Muscle layer of colon (tissue), 2 donors: ENCODE measurements around the gene DPYD.

Experiments
- H3K27ac ChIP-seq: one replicate; pipeline ENCODE4 v1.7.0; 2013; ENCODE audit warnings: low read depth, mild to moderate bottlenecking, low read length, moderate library complexity
- H3K27me3 ChIP-seq, 2 donors: one replicate each; pipeline ENCODE4 v1.7.0; 2013; ENCODE audit warnings: low read length in 2 of 2, mild to moderate bottlenecking in 2 of 2; ENCODE audit not compliant: insufficient read depth in 2 of 2, control insufficient read depth in 1 of 2
- H3K36me3 ChIP-seq: one replicate; pipeline ENCODE4 v1.7.0; 2013; ENCODE audit warnings: mild to moderate bottlenecking, low read length; ENCODE audit not compliant: insufficient read depth
- H3K4me1 ChIP-seq: one replicate; pipeline ENCODE4 v1.7.0; 2013; ENCODE audit warnings: mild to moderate bottlenecking, low read length; ENCODE audit not compliant: insufficient read depth
- H3K4me3 ChIP-seq, 2 donors: one replicate each; pipeline ENCODE4 v1.7.0; 2013; ENCODE audit warnings: low read length in 2 of 2, low read depth in 1 of 2, mild to moderate bottlenecking in 1 of 2, moderate library complexity in 1 of 2
- H3K9ac ChIP-seq: one replicate; pipeline ENCODE4 v1.7.0; 2013; ENCODE audit warnings: low read length
- H3K9me3 ChIP-seq: one replicate; pipeline ENCODE4 v1.7.0; 2013; ENCODE audit warnings: mild to moderate bottlenecking, low read length
- donor health status: abdominal sarcoma.
- donor health status: Adenocarcinoma of cecum.

DPYD gene

DNA sequence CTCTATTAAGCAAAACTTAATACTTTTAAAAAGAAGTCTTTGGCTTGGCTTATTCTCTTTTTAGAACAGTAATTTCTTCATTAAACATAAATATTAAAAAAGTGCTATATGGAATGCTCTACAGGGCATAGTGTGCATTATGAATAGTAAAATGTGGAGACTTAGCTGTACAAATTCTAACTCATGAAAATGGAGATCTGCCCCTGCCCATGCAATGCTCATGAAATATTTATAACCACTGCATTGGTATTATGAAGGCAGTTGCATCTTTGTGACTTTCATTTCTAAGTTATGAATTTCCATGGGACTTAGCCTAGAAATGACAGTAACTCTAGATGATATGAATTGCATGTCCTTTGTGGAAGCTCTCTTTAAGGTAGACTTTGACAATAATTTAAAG is 613.3 kb downstream of the DPYD start:
- H3K9ac ChIP-seq, result no peak overlapping the region
- H3K9me3 ChIP-seq, result no peaks in the 10 kb centered on the region
- no peaks in the 10 kb centered on the region for H3K36me3 ChIP-seq
- H3K4me3 ChIP-seq, result no peak overlapping the region
- H3K27me3 ChIP-seq, result no peaks in the 10 kb centered on the region
- H3K27ac ChIP-seq, result no peak overlapping the region
- peaks cover 8% of the 10 kb centered on the region for H3K4me1 ChIP-seq

DNA sequence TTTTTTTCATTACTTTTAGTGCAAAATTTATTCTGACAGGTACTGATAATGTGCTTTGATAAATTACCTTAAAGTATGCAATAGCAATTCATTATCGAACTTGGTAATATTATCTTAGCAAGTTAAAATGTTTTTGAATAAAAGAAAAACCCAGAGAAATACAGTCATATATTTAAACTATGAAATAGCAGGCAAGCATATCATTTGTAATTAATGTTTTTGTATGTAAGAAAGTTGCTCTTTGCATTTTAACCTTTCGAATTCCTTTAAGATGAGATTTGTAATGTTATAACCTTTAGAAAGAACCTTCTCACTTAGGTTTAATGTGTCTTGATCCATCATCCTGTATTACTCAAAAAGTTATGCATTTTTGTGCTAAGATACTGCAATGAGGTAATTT is 613.7 kb downstream of the DPYD start:
- no peaks in the 10 kb centered on the region for H3K36me3 ChIP-seq
- no peaks in the 10 kb centered on the region for H3K9me3 ChIP-seq
- no peak overlapping the region for H3K9ac ChIP-seq
- H3K27me3 ChIP-seq, result no peaks in the 10 kb centered on the region
- H3K27ac ChIP-seq, result no peak overlapping the region
- no peak overlapping the region for H3K4me3 ChIP-seq
- H3K4me1 ChIP-seq, result peaks cover 8% of the 10 kb centered on the region

DNA sequence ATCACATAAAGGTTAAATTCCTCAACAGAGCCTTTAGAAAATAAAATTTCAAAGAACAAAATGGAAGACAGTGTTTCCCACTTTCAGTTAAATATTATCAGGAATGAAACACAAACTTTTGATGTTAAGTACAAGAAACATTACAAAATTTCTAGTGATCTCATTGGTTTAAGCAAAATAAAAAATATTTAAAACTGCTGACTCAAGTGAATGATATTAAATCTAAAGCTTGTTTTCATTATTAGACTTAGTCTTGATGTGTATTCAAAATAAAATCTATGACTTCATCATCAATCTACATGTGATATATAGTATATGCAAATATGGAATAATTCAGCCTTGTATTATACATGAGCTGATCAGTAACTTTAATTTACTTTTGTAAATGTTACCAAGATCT is 614.3 kb downstream of the DPYD start:
- Histone ChIP-seq H3K4me3 (no peak overlapping the region), H3K27me3 (no peaks in the 10 kb centered on the region)

DNA sequence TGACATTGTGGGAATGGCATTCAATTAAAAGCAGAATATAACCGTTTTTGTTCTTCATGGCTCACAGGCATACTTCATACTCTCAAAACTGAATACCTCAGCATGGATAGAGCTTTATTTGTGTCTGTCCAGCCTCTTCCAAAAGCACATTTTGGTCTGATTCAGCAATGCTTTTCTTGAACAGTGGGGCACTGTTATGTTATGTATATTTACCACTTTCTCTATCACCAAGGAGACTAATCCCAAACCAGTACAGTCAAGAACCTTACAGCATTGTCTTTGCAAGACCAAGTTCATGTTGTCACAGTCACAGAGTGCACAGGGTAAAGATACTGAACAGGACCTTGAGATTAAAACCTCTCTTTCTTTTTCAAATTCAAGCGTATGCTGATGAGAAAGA is 616.5 kb downstream of the DPYD start:
- peaks cover 8% of the 10 kb centered on the region for H3K4me1 ChIP-seq
- H3K27me3 ChIP-seq, result no peaks in the 10 kb centered on the region
- H3K27ac ChIP-seq, result no peak overlapping the region
- no peak overlapping the region for H3K9ac ChIP-seq
- no peaks in the 10 kb centered on the region for H3K9me3 ChIP-seq
- no peak overlapping the region for H3K4me3 ChIP-seq
- no peaks in the 10 kb centered on the region for H3K36me3 ChIP-seq

More for the DNA sequence above, 614.3 kb downstream of the DPYD start:
- H3K9ac ChIP-seq, result no peak overlapping the region
- H3K9me3 ChIP-seq, result no peaks in the 10 kb centered on the region
- H3K27ac ChIP-seq, result no peak overlapping the region
- no peaks in the 10 kb centered on the region for H3K36me3 ChIP-seq
- peaks cover 8% of the 10 kb centered on the region for H3K4me1 ChIP-seq

DNA sequence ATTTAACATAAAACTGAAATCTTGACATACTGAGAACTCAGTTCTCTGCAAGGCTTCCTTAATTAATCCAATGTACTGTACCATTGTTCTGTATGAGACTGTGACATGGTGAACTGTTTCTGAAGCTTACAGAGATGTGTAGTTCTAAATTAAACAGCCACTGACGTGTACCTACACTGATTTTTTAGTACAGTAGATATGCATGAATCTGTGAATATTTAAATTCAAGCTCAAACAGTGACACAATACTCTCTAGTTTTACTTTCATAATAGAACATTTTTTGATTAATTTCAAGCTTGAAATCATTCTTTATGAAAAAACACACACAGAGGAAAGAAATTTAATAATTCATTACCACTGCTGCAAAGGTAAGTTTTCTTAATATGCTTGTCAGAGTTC is 621.9 kb downstream of the DPYD start:
- H3K27ac ChIP-seq, result no peak overlapping the region
- peaks cover 5% of the 10 kb centered on the region for H3K4me1 ChIP-seq
- no peaks in the 10 kb centered on the region for H3K27me3 ChIP-seq
- H3K36me3 ChIP-seq, result no peaks in the 10 kb centered on the region
- no peaks in the 10 kb centered on the region for H3K9me3 ChIP-seq
- H3K4me3 ChIP-seq, result no peak overlapping the region
- H3K9ac ChIP-seq, result no peak overlapping the region

DNA sequence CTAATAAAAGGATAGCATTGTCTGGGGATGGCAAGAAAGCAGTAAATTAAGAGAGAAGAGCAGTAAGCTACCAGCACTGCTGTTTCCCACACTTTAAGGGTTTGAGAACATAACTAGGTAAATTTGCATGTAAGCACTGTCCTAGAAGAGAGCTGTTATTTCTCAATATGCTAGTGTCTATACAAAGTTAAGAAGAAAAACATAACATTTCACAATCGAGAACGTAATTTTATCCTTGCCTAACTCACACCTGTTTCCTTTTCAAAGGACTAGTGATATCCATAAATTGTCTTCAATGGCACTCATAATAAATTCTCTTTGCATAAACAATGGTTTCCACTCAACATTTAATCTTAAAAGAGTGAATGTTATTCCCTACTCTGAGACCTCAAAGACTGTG is 623.2 kb downstream of the DPYD start:
- H3K4me3 ChIP-seq, result no peak overlapping the region
- peaks cover 4% of the 10 kb centered on the region for H3K4me1 ChIP-seq
- H3K27ac ChIP-seq, result no peak overlapping the region
- no peaks in the 10 kb centered on the region for H3K9me3 ChIP-seq
- H3K9ac ChIP-seq, result no peak overlapping the region
- H3K27me3 ChIP-seq, result no peaks in the 10 kb centered on the region
- no peaks in the 10 kb centered on the region for H3K36me3 ChIP-seq

DNA sequence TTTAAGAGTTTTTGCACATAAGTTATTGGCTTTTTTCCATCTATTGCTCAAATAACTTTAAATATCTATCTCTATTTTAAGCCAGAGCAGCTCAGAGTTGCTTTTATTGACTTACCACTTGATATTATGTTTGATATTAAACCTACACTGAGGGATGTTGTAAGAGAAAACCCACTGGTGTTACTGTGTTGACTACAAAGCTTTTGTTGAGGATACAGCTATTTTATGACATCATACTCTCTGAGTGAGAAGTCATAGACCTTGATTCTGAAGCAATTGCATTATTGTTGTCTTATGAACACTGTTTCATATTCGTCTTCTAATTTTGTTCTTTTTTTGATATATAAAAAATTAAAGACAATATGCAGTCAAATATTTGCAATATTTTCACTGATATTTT is 638.9 kb downstream of the DPYD start:
- Histone ChIP-seq H3K9ac (no peak overlapping the region), H3K27me3 (no peaks in the 10 kb centered on the region), H3K4me1 (no peaks in the 10 kb centered on the region), H3K36me3 (no peaks in the 10 kb centered on the region), H3K4me3 (no peak overlapping the region), H3K9me3 (no peaks in the 10 kb centered on the region), H3K27ac (no peak overlapping the region)

DNA sequence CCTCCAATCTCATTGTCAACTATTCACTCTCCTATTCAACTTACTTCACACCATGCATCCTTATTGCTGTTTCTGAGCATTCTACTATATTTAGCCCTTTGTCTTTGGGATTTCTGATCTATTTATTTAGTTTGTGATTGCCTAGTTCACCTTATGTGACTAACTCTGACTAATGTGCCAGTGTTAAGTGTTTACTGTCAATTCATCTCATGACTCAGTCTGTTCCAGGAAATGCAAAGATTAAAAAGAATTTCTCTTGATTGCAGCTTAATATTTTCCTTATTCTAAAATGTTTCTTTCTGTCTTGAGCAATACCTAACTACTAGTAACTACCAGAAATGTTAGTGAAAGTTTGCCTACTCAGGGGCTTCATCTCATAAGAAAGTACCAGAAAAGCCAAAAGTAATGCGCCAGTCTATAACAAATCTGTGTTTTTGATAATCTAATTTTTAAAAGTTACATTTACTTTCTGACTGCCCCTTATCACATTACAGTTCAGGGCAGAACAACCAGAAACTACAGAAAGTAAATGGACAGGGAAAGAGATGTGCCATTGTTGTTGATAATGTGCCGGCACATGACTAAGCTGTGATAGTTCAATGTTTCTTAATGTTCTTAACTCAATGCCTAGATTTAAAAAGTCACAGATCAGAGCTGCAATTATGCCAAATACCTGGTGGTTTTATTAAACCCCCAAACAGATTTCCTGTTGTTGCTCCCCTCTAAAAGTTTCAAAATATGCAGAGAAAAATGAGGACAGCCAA is 642.8 kb downstream of the DPYD start:
- Histone ChIP-seq H3K36me3 (no peaks in the 10 kb centered on the region), H3K27ac (no peak overlapping the region), H3K4me1 (no peaks in the 10 kb centered on the region), H3K9me3 (no peaks in the 10 kb centered on the region), H3K9ac (no peak overlapping the region), H3K27me3 (no peaks in the 10 kb centered on the region), H3K4me3 (no peak overlapping the region)

DNA sequence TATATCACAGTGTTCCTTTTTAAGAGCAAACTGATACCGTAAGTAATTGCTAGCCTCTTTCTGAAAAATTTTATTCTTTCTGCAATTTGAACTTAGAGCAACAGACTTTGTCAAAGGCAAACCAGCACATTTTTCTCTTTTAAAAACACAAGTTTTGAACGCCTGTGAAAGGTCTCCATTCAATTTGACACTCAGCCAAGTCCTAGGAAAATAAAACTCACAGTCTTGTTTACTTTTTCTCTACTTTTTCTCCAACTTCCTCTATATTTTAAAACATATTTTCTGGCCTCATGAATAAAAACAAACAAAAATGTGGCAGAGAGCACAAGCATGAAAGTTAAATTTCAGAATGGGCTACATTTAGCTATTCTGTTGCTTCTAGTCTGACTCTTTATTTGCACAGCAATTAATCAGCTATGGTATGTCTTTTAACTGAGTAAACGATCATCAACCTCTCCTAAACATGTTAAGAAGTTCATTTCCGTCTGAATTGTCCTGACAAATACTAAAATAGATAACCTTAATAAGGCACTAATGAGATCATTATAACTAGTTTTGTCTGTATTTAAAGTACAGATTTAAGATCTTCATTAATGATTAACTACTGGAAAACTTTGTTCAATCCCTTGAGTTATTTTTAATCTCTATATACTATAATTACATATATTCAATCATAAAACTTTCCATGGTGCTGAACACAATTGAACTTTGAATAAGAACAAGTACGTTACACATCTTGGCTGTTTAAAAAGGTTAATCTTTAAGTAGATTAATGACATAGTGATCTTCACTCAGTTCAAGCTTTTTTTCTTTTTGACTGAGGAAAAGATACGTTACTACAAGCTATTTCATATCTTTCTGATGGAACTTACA is 648.7 kb downstream of the DPYD start:
- Histone ChIP-seq H3K9ac (no peak overlapping the region), H3K27ac (no peak overlapping the region), H3K9me3 (no peaks in the 10 kb centered on the region), H3K36me3 (no peaks in the 10 kb centered on the region), H3K4me3 (no peak overlapping the region), H3K4me1 (no peaks in the 10 kb centered on the region), H3K27me3 (no peaks in the 10 kb centered on the region)

DNA sequence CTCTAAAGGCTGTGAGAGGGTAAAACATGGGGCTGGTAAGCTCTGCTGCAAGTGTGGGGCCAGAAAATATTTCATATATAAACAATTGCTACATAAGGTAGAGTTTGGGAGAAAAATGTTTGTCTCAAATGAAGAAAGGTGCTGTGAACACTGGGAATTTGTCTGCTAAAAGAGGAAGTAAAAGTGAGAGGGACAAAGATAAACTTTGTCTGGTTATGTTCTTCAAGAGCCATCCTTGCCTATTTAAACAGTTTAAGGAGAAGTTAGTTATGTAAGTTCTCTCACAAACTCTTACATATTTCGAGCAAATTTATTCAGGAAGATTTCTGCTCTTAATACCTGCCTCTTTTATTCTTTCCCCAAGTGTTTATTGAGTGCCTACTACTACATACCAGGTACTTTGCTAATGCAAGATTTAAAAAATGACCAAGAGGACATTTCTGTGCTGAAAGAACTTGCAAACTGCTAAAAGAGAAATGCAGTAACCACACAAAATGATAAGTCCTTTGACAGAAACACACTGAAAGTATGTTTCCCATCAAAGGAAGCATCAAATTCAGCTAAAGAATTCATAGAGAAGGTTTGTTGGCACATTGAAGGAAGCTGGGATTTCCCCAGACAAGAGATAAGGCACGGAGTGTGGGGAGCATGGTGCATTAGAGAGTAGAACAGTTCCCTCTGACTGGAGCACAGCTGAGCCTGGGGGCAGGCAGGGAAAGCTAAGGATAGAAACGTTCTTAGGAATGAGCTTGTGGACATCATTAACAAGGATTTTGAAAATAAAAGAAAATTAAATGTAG is 650.1 kb downstream of the DPYD start:
- Histone ChIP-seq H3K36me3 (no peaks in the 10 kb centered on the region), H3K27ac (no peak overlapping the region), H3K27me3 (no peaks in the 10 kb centered on the region), H3K9me3 (no peaks in the 10 kb centered on the region), H3K4me1 (no peaks in the 10 kb centered on the region), H3K9ac (no peak overlapping the region), H3K4me3 (no peak overlapping the region)

DNA sequence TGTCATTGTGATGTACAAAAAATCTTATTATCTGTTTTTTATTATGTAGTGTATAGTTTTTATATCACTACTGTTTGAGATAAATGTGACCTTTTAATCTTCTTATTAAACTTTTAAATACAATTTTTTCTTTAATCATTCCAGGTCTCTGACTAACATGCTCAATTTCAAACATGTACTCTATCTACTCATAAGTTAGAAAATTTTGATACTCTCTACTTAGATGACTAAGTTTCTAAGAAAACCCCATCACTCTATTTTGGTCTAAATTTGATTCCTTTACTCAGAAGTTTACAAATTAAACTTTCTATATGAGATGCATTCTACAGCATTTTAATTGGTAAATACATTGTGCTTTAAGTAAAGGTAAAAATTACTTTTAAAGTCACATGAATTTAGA is 655.2 kb downstream of the DPYD start:
- no peaks in the 10 kb centered on the region for H3K4me1 ChIP-seq
- H3K4me3 ChIP-seq, result no peak overlapping the region
- H3K9me3 ChIP-seq, result no peaks in the 10 kb centered on the region
- no peak overlapping the region for H3K27ac ChIP-seq
- no peak overlapping the region for H3K9ac ChIP-seq
- no peaks in the 10 kb centered on the region for H3K27me3 ChIP-seq
- no peaks in the 10 kb centered on the region for H3K36me3 ChIP-seq
